KOPT-K1 (cell line): ENCODE results near the gene KRTAP5-5.
"Not testable (repeated sequence)": the region's sequence is repeated elsewhere in the genome, so short reads cannot be mapped to it uniquely, and the experiment has no call there.

ENCODE experiments used
- H3K27ac ChIP-seq: fragments of 200-600 bp; sonication (generic); 2 replicates; pipeline ENCODE4 v1.5.1; 2016; ENCODE audit warnings: antibody characterized with exemption, mild to moderate bottlenecking, low read depth, low read length; ENCODE audit not compliant: poor library complexity, severe bottlenecking
- H3K36me3 ChIP-seq: fragments of 200-600 bp; sonication (generic); 2 replicates; pipeline ENCODE4 v1.5.1; 2017; ENCODE audit warnings: antibody characterized with exemption, mild to moderate bottlenecking, low read length, moderate library complexity; ENCODE audit not compliant: insufficient read depth
- H3K9me3 ChIP-seq: fragments of 200-600 bp; sonication (generic); 2 replicates; pipeline ENCODE4 v1.5.1; 2017; ENCODE audit warnings: antibody characterized with exemption, low read length, mild to moderate bottlenecking; ENCODE audit not compliant: insufficient read depth, poor library complexity, severe bottlenecking

KRTAP5-5 gene

GRCh38 chr11:1643146-1643690 lies 13.6 kb downstream of the KRTAP5-5 start:
- Histone ChIP-seq H3K36me3 (no peaks in the 10 kb centered on the region), H3K9me3 (no peaks in the 10 kb centered on the region), H3K27ac (no peak overlapping the region)

DNA sequence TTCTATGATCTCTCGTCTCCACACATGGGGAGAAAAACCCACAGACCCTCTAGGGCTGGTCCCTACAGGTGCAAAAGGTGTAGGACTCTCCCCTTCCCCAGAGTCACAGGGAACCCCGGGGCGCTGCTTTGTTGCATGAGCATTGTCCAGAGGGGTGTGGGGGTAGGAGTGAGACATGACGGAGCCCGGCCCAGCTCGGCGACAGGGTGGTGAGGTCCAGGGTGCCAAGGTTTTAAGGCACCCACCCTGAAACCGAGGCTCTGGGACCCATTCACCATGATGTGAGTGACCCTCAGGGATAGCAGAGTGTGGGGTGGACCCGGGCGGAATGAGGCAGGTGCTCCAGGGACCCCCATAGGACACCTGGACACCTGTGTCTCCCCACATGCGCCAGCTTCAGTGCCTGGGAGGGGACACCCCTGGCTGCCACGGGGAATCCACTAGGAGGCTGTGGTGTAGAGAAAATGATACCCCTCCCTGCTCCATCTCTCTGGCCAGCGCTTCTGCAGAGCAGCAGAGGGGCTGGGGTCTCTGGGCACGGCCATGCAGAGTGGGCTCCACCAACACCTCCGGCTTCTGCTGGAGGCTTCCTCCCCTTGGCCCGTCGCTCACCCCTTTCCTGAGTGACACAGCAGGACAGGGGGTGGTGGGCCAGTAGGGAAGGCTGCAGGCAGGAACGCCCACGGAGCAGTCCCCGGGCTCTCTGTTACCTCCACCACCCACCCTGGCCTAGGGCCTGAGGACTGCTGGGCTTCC lies 15.2 kb downstream of the KRTAP5-5 start:
- H3K27ac ChIP-seq, result no peak overlapping the region
- no peaks in the 10 kb centered on the region for H3K9me3 ChIP-seq
- H3K36me3 ChIP-seq, result no peaks in the 10 kb centered on the region

- no peaks in the 10 kb centered on the region for H3K9me3 ChIP-seq
- no peak overlapping the region for H3K27ac ChIP-seq
- H3K36me3 ChIP-seq, result no peaks in the 10 kb centered on the region
Measured at GRCh38 chr11:1645357-1645821, 15.8 kb downstream of the KRTAP5-5 start.

DNA sequence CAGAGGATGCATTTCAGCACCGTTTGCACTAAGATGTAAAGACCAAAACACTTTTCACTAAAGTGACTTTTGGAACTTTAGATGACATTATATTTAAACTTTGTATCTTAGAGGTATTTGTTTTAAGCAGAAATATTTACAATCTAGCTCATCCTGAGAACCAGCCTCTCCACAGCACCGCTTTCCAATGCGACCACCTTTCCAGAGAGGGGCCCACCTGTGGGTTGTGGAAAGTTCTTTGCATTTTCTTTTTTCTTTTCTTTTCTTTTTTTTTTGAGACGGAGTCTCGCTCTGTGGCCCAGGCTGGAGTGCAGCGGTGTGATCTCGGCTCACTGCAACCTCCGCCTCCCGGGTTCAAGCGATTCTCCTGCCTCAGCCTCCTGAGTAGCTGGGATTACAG lies 17.0 kb downstream of the KRTAP5-5 start:
- not testable (repeated sequence) for H3K9me3 ChIP-seq, H3K36me3 ChIP-seq, H3K27ac ChIP-seq

DNA sequence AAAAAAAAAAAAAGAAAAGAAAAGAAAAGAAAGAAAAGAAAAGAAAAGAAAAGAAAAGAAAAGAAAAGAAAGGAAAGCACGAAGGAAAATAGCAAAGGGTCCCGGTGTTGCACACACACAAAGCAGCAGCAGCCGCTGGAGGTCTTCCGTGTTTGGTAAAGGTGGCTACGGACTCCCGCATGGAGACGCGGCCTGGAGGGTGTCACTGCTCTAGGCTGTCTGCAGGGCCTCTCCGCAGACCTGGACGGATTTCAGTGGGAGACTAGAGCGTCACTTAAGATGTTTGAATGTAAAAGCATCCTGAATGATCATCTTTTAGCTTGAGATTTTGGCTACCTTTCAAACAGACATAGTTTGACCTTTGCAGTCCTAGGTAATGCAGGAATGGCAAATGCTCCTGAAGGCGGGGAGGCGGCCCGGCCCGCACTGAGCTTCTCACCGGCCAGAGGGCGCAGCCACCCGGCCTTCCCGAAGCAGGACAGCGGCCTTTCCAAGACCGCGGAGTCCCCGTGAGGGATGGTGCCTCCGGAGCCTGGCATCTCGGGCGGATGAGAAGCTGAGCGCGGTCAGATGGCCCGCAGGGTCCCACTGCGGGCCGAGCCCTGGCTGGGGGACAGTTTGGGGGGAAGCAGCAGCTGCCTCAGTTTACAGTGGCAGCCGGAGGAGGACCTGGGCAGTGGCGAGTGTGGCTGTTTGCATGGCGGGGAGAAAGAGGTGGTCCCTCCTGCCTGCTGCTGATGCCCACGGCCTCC lies 18.5 kb downstream of the KRTAP5-5 start:
- Histone ChIP-seq H3K36me3 (no peaks in the 10 kb centered on the region), H3K27ac (no peak overlapping the region), H3K9me3 (no peaks in the 10 kb centered on the region)

DNA sequence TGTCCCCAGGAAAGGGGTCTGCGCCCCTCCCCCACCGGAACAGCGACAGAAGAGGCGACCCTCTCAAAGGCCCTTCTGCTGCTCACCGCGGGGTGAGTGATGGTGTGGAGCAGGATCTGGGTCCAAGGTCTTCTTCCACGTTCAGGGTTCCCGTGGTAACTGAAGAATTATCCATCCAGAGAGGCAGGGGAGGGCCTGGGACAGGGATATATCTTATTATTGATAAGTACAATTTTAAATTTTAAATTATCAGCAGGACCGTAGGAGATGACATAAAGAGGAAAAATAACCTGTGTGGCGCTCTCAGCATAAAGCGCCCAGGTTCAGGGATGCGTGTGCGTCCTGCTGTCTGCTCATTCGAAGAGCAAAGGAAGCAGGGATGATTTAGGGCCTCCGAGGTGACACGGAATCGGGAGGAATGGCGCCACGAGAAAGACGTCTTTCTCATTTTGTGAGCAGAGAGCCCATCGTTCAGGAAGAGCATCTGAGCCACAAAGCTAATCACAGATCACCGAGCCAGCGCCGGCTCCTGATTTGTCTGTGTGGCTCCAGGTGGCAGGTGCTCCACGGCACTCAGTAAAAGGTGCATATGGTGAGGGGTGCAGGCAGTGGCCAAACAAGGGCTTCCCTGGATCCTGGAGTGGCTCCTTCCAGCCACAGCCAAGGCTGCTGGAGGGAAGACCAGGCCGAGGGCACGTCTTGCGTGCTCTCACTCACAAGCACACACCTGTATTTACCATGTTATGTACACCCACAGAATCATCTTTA lies 19.3 kb downstream of the KRTAP5-5 start:
- no peaks in the 10 kb centered on the region for H3K36me3 ChIP-seq

DNA sequence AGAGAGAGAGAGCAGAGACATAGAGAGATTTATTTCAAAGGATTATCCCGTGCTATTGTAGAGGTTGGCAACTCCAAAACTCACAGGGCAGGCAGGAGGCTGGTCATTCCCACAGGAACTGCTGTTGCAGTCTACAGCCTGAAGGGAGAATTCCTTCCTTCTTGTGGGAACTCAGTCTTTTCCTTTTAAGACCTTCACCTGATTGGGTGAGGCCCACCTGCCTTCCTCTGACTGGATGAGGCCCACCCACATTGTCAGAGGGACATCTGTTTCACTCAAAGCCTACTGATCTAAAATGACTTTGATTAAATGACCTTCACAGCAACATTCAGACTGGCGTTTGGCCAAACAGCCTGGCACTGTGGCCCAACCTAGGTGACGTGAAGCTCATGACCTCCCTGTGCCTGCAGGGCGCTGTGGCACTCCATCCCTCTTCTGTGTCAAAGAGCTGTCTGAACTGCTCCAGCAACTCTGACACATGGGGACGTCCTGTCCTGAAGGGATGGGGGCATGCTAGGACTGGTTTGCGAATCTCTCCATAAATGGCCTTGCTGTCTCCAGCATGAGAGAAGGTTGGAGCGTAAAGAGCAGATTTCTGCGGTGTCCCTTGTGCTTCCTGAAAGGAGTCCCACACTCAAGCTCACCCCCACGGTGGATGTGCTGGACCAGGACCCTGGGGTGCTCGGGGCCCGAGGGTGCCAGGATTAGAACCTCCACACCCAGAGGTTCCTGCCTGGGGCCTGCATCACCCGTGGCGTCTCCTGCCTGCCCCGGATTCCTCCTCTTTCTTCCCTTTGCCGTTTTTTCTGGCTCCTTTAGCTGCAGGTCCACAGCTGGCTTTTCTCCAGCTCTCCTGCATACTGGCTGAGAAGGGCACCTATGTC lies 20.7 kb downstream of the KRTAP5-5 start:
- Histone ChIP-seq H3K36me3 (no peaks in the 10 kb centered on the region), H3K9me3 (no peaks in the 10 kb centered on the region), H3K27ac (no peak overlapping the region)

More for the DNA sequence above, 19.3 kb downstream of the KRTAP5-5 start:
- Histone ChIP-seq H3K27ac (no peak overlapping the region), H3K9me3 (no peaks in the 10 kb centered on the region)

- Histone ChIP-seq H3K9me3 (no peaks in the 10 kb centered on the region), H3K27ac (no peak overlapping the region)
Measured at GRCh38 chr11:1650918-1651262, 21.3 kb downstream of the KRTAP5-5 start.

GRCh38 chr11:1651411-1651980 lies 21.9 kb downstream of the KRTAP5-5 start:
- H3K9me3 ChIP-seq, result no peaks in the 10 kb centered on the region
- no peak overlapping the region for H3K27ac ChIP-seq
- H3K36me3 ChIP-seq, result no peaks in the 10 kb centered on the region

More at GRCh38 chr11:1650918-1651262, 21.3 kb downstream of the KRTAP5-5 start:
- no peaks in the 10 kb centered on the region for H3K36me3 ChIP-seq

- H3K36me3 ChIP-seq, result no peaks in the 10 kb centered on the region
- H3K9me3 ChIP-seq, result no peaks in the 10 kb centered on the region
- no peak overlapping the region for H3K27ac ChIP-seq
Measured at GRCh38 chr11:1652026-1652425, 22.5 kb downstream of the KRTAP5-5 start.

GRCh38 chr11:1652442-1652770 lies 22.8 kb downstream of the KRTAP5-5 start:
- Histone ChIP-seq H3K36me3 (no peaks in the 10 kb centered on the region), H3K9me3 (no peaks in the 10 kb centered on the region), H3K27ac (no peak overlapping the region)

- Histone ChIP-seq H3K27ac (no peak overlapping the region), H3K9me3 (no peaks in the 10 kb centered on the region), H3K36me3 (no peaks in the 10 kb centered on the region)
Measured at GRCh38 chr11:1652771-1653540, 23.4 kb downstream of the KRTAP5-5 start.

DNA sequence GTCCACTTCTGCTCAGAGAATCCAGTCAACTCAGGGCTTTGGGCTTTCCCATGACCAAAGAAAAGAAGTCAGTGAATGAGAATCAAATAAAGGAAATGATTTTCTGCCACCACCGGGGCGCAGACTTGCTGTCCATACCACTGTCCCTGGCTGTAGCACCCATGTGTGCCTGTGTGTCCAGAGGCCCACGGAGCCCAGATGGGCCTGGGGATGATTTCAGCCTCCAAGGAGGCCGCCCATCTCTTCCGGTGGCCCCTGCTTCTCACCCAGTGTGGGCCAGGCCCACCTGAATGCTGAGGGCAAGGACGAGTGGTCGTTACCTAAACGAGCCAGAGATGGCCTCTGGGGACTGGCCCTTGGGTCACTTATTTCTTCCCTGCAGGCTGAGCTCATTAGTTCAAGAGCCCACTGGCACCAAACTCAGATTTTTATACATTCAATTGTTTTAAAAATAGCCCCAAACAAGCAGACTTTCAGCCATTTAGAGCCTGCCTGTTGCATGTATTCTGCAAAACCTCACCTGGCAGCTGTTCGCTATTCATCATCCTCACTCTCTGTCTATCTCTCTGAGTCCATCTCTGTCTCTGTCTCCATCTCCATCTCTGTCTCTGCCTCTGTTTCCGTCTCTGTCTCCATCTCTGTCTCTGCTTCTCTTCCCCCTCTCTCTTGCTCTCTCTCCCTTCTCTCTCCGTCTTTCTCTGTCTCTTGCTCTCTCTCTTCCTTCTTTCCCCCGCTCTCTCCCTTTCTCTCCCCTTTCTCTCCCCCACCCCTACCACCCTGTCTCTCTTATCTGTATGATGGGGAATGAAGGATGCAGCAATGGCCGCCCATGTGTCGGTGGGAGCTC lies 24.2 kb downstream of the KRTAP5-5 start:
- Histone ChIP-seq H3K36me3 (no peaks in the 10 kb centered on the region), H3K9me3 (no peaks in the 10 kb centered on the region), H3K27ac (no peak overlapping the region)
